K562 (cell line): ENCODE data around the gene GPR22. TPM values are rescaled to one million over a fixed set of nuclear protein-coding genes. Genes with fewer than 3 reads are reported as not detected.

Experiments
- FOXM1 ChIP-seq, 2 experiments: fragments of 450-650 bp in 1 of 2; sonication (generic) in 1 of 2; formaldehyde crosslinking in 1 of 2; IDR thresholded peaks; 2 replicates each; pipeline versions ENCODE4 v1.6.1 to v1.9.0; 2017 to 2022; ENCODE audit warnings: low read depth in 2 of 2, mild to moderate bottlenecking in 2 of 2, missing genetic modification reagents in 1 of 2, moderate library complexity in 1 of 2
- GABPA ChIP-seq: fragments of 200-800 bp; sonication (Bioruptor generic); conservative IDR thresholded peaks from 2 replicates; pipeline ENCODE4 v1.6.1; 2016; ENCODE audit warnings: low read depth, missing genetic modification characterization, missing compliant biosample characterization
- NBN ChIP-seq: fragments of 450-650 bp; IDR thresholded peaks from 2 replicates; pipeline ENCODE4 v1.6.1; 2016; ENCODE audit warnings: low read depth, mild to moderate bottlenecking
- SMARCA4 ChIP-seq: fragments of 450-650 bp; IDR thresholded peaks from 2 replicates; pipeline ENCODE4 v1.6.1; 2016
- STAG1 ChIP-seq: sonication (generic); formaldehyde crosslinking; IDR thresholded peaks from 2 replicates; pipeline ENCODE4 v1.5.0; 2020; ENCODE audit warnings: missing genetic modification reagents, borderline replicate concordance
- ZNF134 ChIP-seq: fragments of 250-450 bp; sonication (Bioruptor Pico); conservative IDR thresholded peaks from 2 replicates; pipeline ENCODE4 v1.4.0; 2020
- ZNF57 ChIP-seq: fragments of 450-650 bp; formaldehyde crosslinking; IDR thresholded peaks from 2 replicates; pipeline ENCODE4 v1.4.0; 2020; ENCODE audit warnings: mild to moderate bottlenecking, moderate library complexity
- ZNF764 ChIP-seq: fragments of 250-450 bp; sonication (Bioruptor Pico); IDR thresholded peaks from 2 replicates; pipeline ENCODE4 v1.4.0; 2020; ENCODE audit warnings: low read depth, mild to moderate bottlenecking, moderate library complexity
- polyA plus RNA-seq, 8 experiments: library from polyadenylated mRNA; depleted of rRNA in 4 of 8; stranded (reverse) in 5 of 8; unstranded in 3 of 8; fragments of >200 nt; fragmentation: Nextera tagmentation in 2 of 8; fragmentation: Illumina TruSeq in 1 of 8; extraction: Ambion mirVana in 2 of 8; extraction: Trizol in 1 of 8; gene quantifications; 2 replicates each; pipeline versions ENCODE4 v1.2.1 to v1.2.3, GENCODE V29; 2011 to 2014; ENCODE audit warnings: inconsistent platforms in 1 of 8, missing spikeins in 1 of 8
- total RNA-seq, 7 experiments: library from RNA; depleted of rRNA in 6 of 7; stranded (reverse); fragments of >200 nt in 6 of 7; fragmentation: Illumina TruSeq in 2 of 7; extraction: Trizol in 2 of 7; gene quantifications; 2 replicates each; pipeline versions ENCODE4 v1.2.1 to v1.2.3, GENCODE V29; 2011 to 2021; ENCODE audit warnings: low replicate concordance in 1 of 7
- TF ChIP-seq, protein P1 (sequence below), 2 experiments: fragments of 450-650 bp; formaldehyde crosslinking in 1 of 2; IDR thresholded peaks; 2 replicates each; pipeline versions ENCODE4 v1.4.0 to v1.6.1; 2014 to 2020; ENCODE audit warnings: mild to moderate bottlenecking in 2 of 2, borderline replicate concordance in 1 of 2, low read depth in 1 of 2
- TF ChIP-seq, protein P2 (sequence below): sonication (generic); formaldehyde crosslinking; IDR thresholded peaks from 2 replicates; pipeline ENCODE4 v1.9.0; 2022; ENCODE audit warnings: mild to moderate bottlenecking, missing genetic modification reagents
- TF ChIP-seq, protein P3 (sequence below): fragments of 450-650 bp; IDR thresholded peaks from 2 replicates; pipeline ENCODE4 v1.6.1; 2017; ENCODE audit warnings: antibody characterized with exemption, mild to moderate bottlenecking
- TF ChIP-seq, protein P4 (sequence below): fragments of 450-650 bp; IDR thresholded peaks from 2 replicates; pipeline ENCODE4 v1.6.1; 2016; ENCODE audit warnings: low read depth, mild to moderate bottlenecking, moderate library complexity
- TF ChIP-seq, protein P5 (sequence below): fragments of 450-650 bp; IDR thresholded peaks from one replicate; pipeline ENCODE4 v1.6.1; 2018; ENCODE audit warnings: mild to moderate bottlenecking, moderate library complexity; ENCODE audit not compliant: partially characterized antibody

GPR22 gene
- total and polyA plus RNA-seq, 9 of the 15 experiments (the other 6 are each of a cell fraction or from before 2014, with no cell fraction given) = 0.07 to 0.20 TPM; not detected in 7

DNA sequence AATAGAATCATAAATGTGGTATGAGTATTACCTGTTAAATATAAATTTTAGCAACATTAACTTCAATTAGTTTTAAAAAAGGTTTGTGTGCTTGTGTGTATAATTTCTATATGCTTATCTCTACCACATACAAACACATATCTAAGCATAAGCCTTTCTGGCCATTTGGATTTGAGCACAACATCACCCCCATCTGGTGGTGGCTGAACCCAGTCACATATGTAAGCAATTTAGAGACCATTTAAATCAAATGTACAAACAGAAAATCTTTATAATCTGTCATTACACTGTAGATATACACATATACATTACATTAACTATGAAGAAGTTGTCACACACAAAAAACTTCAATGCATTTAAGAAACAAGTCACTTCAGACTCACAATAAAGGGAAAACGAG lies 31.7 kb downstream of the GPR22 start (continued):
- TF ChIP-seq, protein P1, sequence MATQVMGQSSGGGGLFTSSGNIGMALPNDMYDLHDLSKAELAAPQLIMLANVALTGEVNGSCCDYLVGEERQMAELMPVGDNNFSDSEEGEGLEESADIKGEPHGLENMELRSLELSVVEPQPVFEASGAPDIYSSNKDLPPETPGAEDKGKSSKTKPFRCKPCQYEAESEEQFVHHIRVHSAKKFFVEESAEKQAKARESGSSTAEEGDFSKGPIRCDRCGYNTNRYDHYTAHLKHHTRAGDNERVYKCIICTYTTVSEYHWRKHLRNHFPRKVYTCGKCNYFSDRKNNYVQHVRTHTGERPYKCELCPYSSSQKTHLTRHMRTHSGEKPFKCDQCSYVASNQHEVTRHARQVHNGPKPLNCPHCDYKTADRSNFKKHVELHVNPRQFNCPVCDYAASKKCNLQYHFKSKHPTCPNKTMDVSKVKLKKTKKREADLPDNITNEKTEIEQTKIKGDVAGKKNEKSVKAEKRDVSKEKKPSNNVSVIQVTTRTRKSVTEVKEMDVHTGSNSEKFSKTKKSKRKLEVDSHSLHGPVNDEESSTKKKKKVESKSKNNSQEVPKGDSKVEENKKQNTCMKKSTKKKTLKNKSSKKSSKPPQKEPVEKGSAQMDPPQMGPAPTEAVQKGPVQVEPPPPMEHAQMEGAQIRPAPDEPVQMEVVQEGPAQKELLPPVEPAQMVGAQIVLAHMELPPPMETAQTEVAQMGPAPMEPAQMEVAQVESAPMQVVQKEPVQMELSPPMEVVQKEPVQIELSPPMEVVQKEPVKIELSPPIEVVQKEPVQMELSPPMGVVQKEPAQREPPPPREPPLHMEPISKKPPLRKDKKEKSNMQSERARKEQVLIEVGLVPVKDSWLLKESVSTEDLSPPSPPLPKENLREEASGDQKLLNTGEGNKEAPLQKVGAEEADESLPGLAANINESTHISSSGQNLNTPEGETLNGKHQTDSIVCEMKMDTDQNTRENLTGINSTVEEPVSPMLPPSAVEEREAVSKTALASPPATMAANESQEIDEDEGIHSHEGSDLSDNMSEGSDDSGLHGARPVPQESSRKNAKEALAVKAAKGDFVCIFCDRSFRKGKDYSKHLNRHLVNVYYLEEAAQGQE (IDR thresholded peaks at IDR 0.05; ENCODE audit: borderline replicate concordance) = peak; percentile 86
- TF ChIP-seq, protein P1 (CRISPR knock-in tag; IDR thresholded peaks at IDR 0.05; ENCODE audit: low read depth) = no peak
- TF ChIP-seq ZNF134 (CRISPR knock-in tag) = no peak
- TF ChIP-seq, protein P2, sequence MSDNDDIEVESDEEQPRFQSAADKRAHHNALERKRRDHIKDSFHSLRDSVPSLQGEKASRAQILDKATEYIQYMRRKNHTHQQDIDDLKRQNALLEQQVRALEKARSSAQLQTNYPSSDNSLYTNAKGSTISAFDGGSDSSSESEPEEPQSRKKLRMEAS (CRISPR knock-in tag) = no peak
- TF ChIP-seq, protein P3, sequence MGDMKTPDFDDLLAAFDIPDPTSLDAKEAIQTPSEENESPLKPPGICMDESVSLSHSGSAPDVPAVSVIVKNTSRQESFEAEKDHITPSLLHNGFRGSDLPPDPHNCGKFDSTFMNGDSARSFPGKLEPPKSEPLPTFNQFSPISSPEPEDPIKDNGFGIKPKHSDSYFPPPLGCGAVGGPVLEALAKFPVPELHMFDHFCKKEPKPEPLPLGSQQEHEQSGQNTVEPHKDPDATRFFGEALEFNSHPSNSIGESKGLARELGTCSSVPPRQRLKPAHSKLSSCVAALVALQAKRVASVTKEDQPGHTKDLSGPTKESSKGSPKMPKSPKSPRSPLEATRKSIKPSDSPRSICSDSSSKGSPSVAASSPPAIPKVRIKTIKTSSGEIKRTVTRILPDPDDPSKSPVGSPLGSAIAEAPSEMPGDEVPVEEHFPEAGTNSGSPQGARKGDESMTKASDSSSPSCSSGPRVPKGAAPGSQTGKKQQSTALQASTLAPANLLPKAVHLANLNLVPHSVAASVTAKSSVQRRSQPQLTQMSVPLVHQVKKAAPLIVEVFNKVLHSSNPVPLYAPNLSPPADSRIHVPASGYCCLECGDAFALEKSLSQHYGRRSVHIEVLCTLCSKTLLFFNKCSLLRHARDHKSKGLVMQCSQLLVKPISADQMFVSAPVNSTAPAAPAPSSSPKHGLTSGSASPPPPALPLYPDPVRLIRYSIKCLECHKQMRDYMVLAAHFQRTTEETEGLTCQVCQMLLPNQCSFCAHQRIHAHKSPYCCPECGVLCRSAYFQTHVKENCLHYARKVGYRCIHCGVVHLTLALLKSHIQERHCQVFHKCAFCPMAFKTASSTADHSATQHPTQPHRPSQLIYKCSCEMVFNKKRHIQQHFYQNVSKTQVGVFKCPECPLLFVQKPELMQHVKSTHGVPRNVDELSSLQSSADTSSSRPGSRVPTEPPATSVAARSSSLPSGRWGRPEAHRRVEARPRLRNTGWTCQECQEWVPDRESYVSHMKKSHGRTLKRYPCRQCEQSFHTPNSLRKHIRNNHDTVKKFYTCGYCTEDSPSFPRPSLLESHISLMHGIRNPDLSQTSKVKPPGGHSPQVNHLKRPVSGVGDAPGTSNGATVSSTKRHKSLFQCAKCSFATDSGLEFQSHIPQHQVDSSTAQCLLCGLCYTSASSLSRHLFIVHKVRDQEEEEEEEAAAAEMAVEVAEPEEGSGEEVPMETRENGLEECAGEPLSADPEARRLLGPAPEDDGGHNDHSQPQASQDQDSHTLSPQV = 0 out of 2 replicates have a peak, but pooled peaks have one; percentile 19
- TF ChIP-seq, protein P4, sequence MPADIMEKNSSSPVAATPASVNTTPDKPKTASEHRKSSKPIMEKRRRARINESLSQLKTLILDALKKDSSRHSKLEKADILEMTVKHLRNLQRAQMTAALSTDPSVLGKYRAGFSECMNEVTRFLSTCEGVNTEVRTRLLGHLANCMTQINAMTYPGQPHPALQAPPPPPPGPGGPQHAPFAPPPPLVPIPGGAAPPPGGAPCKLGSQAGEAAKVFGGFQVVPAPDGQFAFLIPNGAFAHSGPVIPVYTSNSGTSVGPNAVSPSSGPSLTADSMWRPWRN = no peak
- 0 out of 2 replicates have a peak, but pooled peaks have one; percentile 15 for TF ChIP-seq FOXM1 (IDR thresholded peaks at IDR 0.05; ENCODE audit: low read depth)
- no peak for TF ChIP-seq FOXM1 (CRISPR knock-in tag; IDR thresholded peaks at IDR 0.05; ENCODE audit: low read depth)
- TF ChIP-seq GABPA (tag) = 0 out of 2 replicates have a peak, but pooled peaks have one; percentile 17
- TF ChIP-seq ZNF57 = no peak
- TF ChIP-seq STAG1 = no peak; the same call in 1 of the 2 replicates
- TF ChIP-seq, protein P5, sequence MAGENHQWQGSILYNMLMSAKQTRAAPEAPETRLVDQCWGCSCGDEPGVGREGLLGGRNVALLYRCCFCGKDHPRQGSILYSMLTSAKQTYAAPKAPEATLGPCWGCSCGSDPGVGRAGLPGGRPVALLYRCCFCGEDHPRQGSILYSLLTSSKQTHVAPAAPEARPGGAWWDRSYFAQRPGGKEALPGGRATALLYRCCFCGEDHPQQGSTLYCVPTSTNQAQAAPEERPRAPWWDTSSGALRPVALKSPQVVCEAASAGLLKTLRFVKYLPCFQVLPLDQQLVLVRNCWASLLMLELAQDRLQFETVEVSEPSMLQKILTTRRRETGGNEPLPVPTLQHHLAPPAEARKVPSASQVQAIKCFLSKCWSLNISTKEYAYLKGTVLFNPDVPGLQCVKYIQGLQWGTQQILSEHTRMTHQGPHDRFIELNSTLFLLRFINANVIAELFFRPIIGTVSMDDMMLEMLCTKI = no peak
- no peak for TF ChIP-seq ZNF764 (CRISPR knock-in tag)
- no peak for TF ChIP-seq SMARCA4
- TF ChIP-seq NBN = no peak
